AG10803 (cell line): Measurements from ENCODE around the gene VAC14.

Experiments
- DNase-seq: peaks from one replicate; pipeline ENCODE4 v3.0.0; 2010; ENCODE audit warnings: low read depth
- H3K4me3 ChIP-seq: 2 replicates; pipeline ENCODE4 v1.5.1; 2011; ENCODE audit warnings: mild to moderate bottlenecking, low read length, control low read depth
- TF ChIP-seq, protein P1 (sequence below): conservative IDR thresholded peaks from 2 replicates; pipeline ENCODE4 v1.5.1; 2011; ENCODE audit warnings: mild to moderate bottlenecking, low read length, control low read depth, inconsistent platforms

Gene VAC14

DNA sequence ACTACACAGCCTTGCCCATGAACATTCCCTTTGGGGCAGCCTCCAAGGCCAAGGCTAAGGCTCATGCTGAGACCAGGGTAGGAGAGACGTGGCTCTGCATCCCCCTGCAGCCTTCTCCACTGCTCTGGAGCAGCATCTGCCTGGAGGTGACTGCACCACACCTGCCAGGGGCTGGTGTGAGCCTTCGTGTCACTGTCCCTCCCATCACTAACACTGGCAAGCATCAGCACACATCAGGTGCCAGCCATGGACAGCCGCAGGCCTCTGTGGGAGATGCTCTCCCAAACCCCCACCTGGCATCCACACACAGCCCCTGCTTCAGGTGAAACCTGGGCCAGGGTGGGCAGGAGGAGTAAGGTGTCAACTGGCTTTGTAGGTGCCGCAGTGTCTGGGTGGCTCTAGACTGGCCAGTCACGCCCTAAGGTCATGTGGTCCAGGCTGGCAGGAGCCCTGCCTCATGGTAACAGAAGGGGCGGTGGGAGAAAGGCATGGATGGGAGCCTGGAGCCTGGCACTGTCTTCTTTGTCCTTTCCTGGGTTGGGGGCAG is 97.0 kb downstream of the VAC14 start:
- no peak overlapping the region; the same call in 1 of the 2 replicates for H3K4me3 ChIP-seq
- TF ChIP-seq, protein P1, sequence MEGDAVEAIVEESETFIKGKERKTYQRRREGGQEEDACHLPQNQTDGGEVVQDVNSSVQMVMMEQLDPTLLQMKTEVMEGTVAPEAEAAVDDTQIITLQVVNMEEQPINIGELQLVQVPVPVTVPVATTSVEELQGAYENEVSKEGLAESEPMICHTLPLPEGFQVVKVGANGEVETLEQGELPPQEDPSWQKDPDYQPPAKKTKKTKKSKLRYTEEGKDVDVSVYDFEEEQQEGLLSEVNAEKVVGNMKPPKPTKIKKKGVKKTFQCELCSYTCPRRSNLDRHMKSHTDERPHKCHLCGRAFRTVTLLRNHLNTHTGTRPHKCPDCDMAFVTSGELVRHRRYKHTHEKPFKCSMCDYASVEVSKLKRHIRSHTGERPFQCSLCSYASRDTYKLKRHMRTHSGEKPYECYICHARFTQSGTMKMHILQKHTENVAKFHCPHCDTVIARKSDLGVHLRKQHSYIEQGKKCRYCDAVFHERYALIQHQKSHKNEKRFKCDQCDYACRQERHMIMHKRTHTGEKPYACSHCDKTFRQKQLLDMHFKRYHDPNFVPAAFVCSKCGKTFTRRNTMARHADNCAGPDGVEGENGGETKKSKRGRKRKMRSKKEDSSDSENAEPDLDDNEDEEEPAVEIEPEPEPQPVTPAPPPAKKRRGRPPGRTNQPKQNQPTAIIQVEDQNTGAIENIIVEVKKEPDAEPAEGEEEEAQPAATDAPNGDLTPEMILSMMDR: no peak
- DNase-seq: no peak

DNA sequence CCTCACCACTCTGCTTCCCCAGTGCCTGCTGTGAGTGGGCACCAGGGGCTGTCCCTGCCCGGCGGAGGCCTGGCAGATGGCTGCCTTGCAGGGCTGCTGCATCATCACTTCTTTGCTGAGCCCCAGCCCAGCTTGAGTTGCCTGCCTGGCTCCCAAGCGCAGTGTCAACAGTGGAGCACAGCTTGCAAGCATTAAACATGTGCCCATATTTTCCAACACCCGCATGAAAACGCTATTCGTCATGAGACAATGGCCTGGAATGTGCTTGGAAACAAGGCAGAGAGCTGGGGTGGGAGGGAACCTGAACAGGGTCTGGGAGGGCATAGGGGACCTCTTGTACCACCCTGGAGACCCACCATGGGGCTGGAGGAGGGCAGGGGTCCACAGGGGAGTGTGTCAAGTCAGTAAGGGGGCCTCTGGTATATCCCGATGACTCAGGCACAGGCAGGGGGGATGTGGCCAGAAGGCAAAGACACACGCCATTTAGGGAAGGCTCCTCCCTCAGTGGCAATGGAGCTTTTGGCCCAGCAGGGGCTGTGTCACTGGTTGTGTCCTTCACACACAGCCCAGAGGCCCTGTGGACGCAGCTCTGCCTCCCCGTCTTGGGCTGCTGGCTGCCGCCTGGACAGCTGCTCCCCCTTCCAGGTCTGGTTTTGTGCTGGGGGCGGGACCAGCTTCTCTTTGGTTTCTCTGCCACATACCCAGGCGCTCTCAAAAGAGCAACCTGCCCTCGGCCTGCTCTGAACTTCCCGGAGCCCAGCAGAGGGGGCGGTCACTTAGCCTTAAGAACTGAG is 97.7 kb downstream of the VAC14 start:
- TF ChIP-seq, protein P1: peak; percentile 71
- peak overlapping the region; percentile 7 for H3K4me3 ChIP-seq
- DNase-seq: peak; percentile 98

DNA sequence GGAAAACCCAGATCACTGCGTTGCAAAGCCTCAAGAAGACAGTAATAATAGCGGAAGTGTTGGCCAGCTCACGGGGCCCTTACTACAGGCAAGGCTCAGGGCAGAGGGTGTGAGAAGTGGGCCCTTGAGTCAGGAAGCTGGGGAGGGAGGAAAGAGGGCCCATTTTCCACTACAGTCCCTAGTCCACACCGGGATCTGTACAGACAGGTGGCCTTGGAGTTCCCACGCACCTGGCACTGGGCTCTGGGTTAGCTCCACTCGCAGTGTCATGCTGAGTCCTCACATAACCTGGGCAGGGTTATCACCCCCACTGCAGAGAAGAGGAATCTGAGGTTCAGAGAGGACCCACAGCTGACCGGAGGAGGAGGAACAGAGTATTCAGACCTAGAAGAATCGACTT is 98.3 kb downstream of the VAC14 start:
- no peak overlapping the region; the same call in 1 of the 2 replicates for H3K4me3 ChIP-seq
- TF ChIP-seq, protein P1: no peak
- DNase-seq: no peak

GRCh38 chr16:70701998-70702397 is 99.0 kb downstream of the VAC14 start:
- no peak overlapping the region for H3K4me3 ChIP-seq
- TF ChIP-seq, protein P1: no peak
- no peak for DNase-seq

DNA sequence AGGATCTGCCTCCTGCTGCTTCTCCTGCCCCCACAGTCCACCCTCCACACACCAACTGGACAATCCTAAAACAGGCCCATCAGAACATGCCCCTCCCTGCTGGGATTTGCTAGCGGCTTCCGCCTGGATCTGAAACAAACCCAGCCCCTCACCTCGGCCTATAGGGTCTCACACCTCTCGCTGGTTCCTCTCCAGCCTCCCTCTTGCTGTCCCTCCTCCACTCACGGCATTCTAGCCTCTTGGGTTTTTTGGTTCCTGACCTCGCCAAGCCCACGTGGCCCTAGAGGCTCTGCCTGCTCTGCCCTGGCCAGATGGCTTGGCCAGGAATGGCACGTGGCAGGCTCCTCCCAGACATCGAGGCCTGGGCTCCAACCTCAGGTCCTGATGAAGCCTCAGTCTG is 99.4 kb downstream of the VAC14 start:
- TF ChIP-seq, protein P1: no peak
- DNase-seq: no peak
- H3K4me3 ChIP-seq: no peak overlapping the region

- no peak for DNase-seq
- TF ChIP-seq, protein P1: no peak
- no peak overlapping the region for H3K4me3 ChIP-seq
These were observed 99.9 kb downstream of the VAC14 start for GRCh38 chr16:70701036-70701435.
